Measurements from ENCODE around the gene RAI1.
"Not testable (repeated sequence)": the region's sequence is repeated elsewhere in the genome, so short reads cannot be mapped to it uniquely, and the experiment has no call there.

RAI1 gene

GRCh38 chr17:17806611-17807274 lies 125.5 kb downstream of the RAI1 start:
- no peak for DNase-seq

- DNase-seq, result no peak
These were observed 126.2 kb downstream of the RAI1 start for GRCh38 chr17:17807440-17807839.

- DNase-seq, result not testable (repeated sequence)
These were observed 126.9 kb downstream of the RAI1 start for GRCh38 chr17:17808200-17808599.

- no peak for DNase-seq
These were observed 127.6 kb downstream of the RAI1 start for GRCh38 chr17:17808706-17809432.

- no peak for DNase-seq
These were observed 128.3 kb downstream of the RAI1 start for GRCh38 chr17:17809531-17810083.

GRCh38 chr17:17810084-17810894 lies 129.0 kb downstream of the RAI1 start:
- DNase-seq, result no peak

- no peak for DNase-seq
These were observed 129.6 kb downstream of the RAI1 start for GRCh38 chr17:17810895-17811248.

- DNase-seq, result no peak
These were observed 130.3 kb downstream of the RAI1 start for GRCh38 chr17:17811381-17812210.

- DNase-seq, result no peak
These were observed 131.2 kb downstream of the RAI1 start for GRCh38 chr17:17812211-17813054.

GRCh38 chr17:17813055-17813724 lies 131.9 kb downstream of the RAI1 start:
- DNase-seq, result no peak

GRCh38 chr17:17813725-17814095 lies 132.5 kb downstream of the RAI1 start:
- DNase-seq, result no peak

- DNase-seq, result no peak
These were observed 133.2 kb downstream of the RAI1 start for GRCh38 chr17:17814162-17815061.

- no peak for DNase-seq
These were observed 133.8 kb downstream of the RAI1 start for GRCh38 chr17:17815062-17815406.

- no peak for DNase-seq
These were observed 134.4 kb downstream of the RAI1 start for GRCh38 chr17:17815436-17816200.

- DNase-seq, result no peak
These were observed 135.1 kb downstream of the RAI1 start for GRCh38 chr17:17816240-17816814.

- no peak for DNase-seq
These were observed 135.7 kb downstream of the RAI1 start for GRCh38 chr17:17816831-17817551.

- no peak for DNase-seq
These were observed 136.3 kb downstream of the RAI1 start for GRCh38 chr17:17817552-17817947.

GRCh38 chr17:17818088-17818526 lies 136.8 kb downstream of the RAI1 start:
- DNase-seq, result no peak

Data from NCI-H2227 treated with DMSO at 0.1 percent for 48 hours (cell line).